Measurements from ENCODE around the gene LAMB4.

DNA sequence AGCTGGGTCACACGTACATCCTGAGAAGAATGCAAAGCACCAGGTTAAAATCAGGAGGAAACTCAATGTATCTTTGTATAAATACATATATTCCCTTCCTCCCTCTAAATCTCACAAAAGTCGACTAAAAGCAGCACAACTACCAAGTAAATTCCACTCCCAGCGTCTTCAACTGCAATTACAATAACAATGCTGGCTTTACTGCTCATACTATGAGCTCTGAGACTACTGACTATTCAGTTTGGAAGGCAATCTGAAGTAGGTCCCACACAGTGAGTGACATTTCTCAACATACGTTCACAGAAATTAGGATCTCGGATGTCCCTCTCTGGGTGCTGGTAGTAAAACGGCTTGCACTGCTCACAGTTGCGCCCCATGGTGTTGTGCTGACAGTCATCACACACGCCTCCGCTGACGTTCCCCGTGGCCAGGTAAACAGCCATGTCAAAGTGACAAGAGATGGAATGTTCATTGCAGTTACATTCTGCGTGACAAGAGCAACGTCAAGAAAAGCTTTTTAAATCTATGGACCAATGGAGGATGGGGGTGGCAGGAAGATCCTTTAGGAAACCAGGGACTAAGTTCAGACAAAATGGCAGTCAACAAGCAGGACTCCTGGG lies 154.7 kb downstream of the LAMB4 start:
- TF ChIP-seq, protein P1, sequence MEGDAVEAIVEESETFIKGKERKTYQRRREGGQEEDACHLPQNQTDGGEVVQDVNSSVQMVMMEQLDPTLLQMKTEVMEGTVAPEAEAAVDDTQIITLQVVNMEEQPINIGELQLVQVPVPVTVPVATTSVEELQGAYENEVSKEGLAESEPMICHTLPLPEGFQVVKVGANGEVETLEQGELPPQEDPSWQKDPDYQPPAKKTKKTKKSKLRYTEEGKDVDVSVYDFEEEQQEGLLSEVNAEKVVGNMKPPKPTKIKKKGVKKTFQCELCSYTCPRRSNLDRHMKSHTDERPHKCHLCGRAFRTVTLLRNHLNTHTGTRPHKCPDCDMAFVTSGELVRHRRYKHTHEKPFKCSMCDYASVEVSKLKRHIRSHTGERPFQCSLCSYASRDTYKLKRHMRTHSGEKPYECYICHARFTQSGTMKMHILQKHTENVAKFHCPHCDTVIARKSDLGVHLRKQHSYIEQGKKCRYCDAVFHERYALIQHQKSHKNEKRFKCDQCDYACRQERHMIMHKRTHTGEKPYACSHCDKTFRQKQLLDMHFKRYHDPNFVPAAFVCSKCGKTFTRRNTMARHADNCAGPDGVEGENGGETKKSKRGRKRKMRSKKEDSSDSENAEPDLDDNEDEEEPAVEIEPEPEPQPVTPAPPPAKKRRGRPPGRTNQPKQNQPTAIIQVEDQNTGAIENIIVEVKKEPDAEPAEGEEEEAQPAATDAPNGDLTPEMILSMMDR (IDR thresholded peaks at IDR 0.05): no peak
- TF ChIP-seq POLR2A (IDR thresholded peaks at IDR 0.05): no peak
